Activated CD8-positive, alpha-beta T cell treated with anti-CD3 and anti-CD28 coated beads for 36 hours (primary cell): ENCODE measurements around the gene KCP. TPM values are rescaled to one million over a fixed set of nuclear protein-coding genes. Genes with fewer than 3 reads are reported as not detected.

ENCODE experiments used
- ATAC-seq: fragments of 200-7000 bp; cut with Tn5 transposase; one replicate; pipeline ENCODE4 v1.10.0; 2021; ENCODE audit warnings: mild to moderate bottlenecking, moderate library complexity
- CTCF ChIA-PET: fragments of 350-600 bp; sonication (Branson Sonifier 250); formaldehyde crosslinking; loops from one replicate; lab custom pipeline; 2021; ENCODE audit warnings: antibody characterized with exemption; lab: Charles Lee
- POLR2A ChIA-PET: fragments of 350-600 bp; sonication (Branson Sonifier 250); formaldehyde crosslinking; loops from one replicate; lab custom pipeline; 2021; ENCODE audit warnings: antibody characterized with exemption; lab: Charles Lee
- DNase-seq: peaks from one replicate; pipeline ENCODE4 v3.0.0-alpha.2; 2020
- H3K27ac Mint-ChIP-seq: one replicate; pipeline ENCODE4 v1.8.0; 2021; ENCODE audit warnings: mild to moderate bottlenecking, mixed read lengths
- H3K27me3 Mint-ChIP-seq: one replicate; pipeline ENCODE4 v1.8.0; 2021; ENCODE audit warnings: mixed read lengths
- H3K36me3 Mint-ChIP-seq: one replicate; pipeline ENCODE4 v1.8.0; 2021; ENCODE audit warnings: low read depth, mixed read lengths
- H3K4me1 Mint-ChIP-seq: one replicate; pipeline ENCODE4 v1.8.0; 2021; ENCODE audit warnings: low read depth, mixed read lengths
- H3K4me3 Mint-ChIP-seq: one replicate; pipeline ENCODE4 v1.8.0; 2021; ENCODE audit warnings: mild to moderate bottlenecking, moderate library complexity, mixed read lengths
- H3K9me3 Mint-ChIP-seq: one replicate; pipeline ENCODE4 v1.8.0; 2021; ENCODE audit warnings: mixed read lengths
- CTCF ChIP-seq: fragments of 200-600 bp; IDR thresholded peaks from one replicate; pipeline ENCODE4 v1.8.0; 2022; ENCODE audit warnings: antibody characterized with exemption, mild to moderate bottlenecking
- intact Hi-C: fragments of 100-400 bp; cut with micrococcal nuclease; formaldehyde crosslinking; loops from one replicate; pipeline ENCODE4 v1.10.0; 2022
- total RNA-seq, 2 experiments: library from RNA; stranded (reverse); gene quantifications; one replicate each; pipeline ENCODE4 v1.2.3, GENCODE V29; 2021

The KCP gene
- total RNA-seq, 2 experiments from 2014 or later, result not detected

GRCh38 chr7:128921866-128922440 is 11.4 kb upstream of the KCP start:
- ChIA-PET POLR2A (interaction anchor here (1.4 kb wide), 1 partner anchor 169 kb away, joined by 4 read pairs; no protein-coding TSS in a partner anchor), CTCF (interaction anchor here (2.5 kb wide), 1 partner anchor 242 kb away, joined by 6 read pairs; no protein-coding TSS in a partner anchor)
- Mint-ChIP-seq H3K4me1 (no peaks in the 10 kb centered on the region), H3K9me3 (no peaks in the 10 kb centered on the region), H3K27me3 (peaks cover 3% of the 10 kb centered on the region), H3K36me3 (no peaks in the 10 kb centered on the region), H3K4me3 (no peak overlapping the region), H3K27ac (no peak overlapping the region)
- DNase-seq, result no peak
- no peak for ATAC-seq
- no peak for TF ChIP-seq CTCF
- intact Hi-C loops, result no loop called here

GRCh38 chr7:128920913-128921582 is 10.5 kb upstream of the KCP start:
- intact Hi-C loops, result no loop called here
- no peak for TF ChIP-seq CTCF
- no peak overlapping the region for H3K27ac Mint-ChIP-seq
- DNase-seq (no peak), ATAC-seq (no peak)
- H3K4me1 Mint-ChIP-seq, result no peaks in the 10 kb centered on the region
- H3K27me3 Mint-ChIP-seq, result peaks cover 9% of the 10 kb centered on the region
- H3K9me3 Mint-ChIP-seq, result no peaks in the 10 kb centered on the region
- POLR2A ChIA-PET, result no interaction called here
- no peak overlapping the region for H3K4me3 Mint-ChIP-seq
- no peaks in the 10 kb centered on the region for H3K36me3 Mint-ChIP-seq
- CTCF ChIA-PET, result interaction anchor here (0.7 to 1.7 kb wide), 2 partner anchors 27 to 37 kb away, joined by 3 to 4 read pairs; no protein-coding TSS in a partner anchor

GRCh38 chr7:128919881-128920799 is 9.6 kb upstream of the KCP start:
- H3K9me3 Mint-ChIP-seq, result no peaks in the 10 kb centered on the region
- no peaks in the 10 kb centered on the region for H3K36me3 Mint-ChIP-seq
- no peak overlapping the region for H3K4me3 Mint-ChIP-seq
- H3K4me1 Mint-ChIP-seq, result peaks cover 4% of the 10 kb centered on the region
- CTCF ChIA-PET, result interaction anchor here (0.7 to 1.7 kb wide), 2 partner anchors 28 to 36 kb away, joined by 3 to 4 read pairs; no protein-coding TSS in a partner anchor
- DNase-seq (no peak), ATAC-seq (no peak)
- H3K27me3 Mint-ChIP-seq, result peaks cover 14% of the 10 kb centered on the region
- POLR2A ChIA-PET, result interaction anchor here (0.6 kb wide), 2 partner anchors 161 to 256 kb away, joined by 3 read pairs; no protein-coding TSS in a partner anchor
- intact Hi-C loops, result no loop called here
- H3K27ac Mint-ChIP-seq, result no peak overlapping the region
- no peak for TF ChIP-seq CTCF

GRCh38 chr7:128919241-128919640 is 8.7 kb upstream of the KCP start:
- ChIA-PET POLR2A (no interaction called here), CTCF (no interaction called here)
- peaks cover 17% of the 10 kb centered on the region for H3K27me3 Mint-ChIP-seq
- TF ChIP-seq CTCF, result no peak
- no peaks in the 10 kb centered on the region for H3K9me3 Mint-ChIP-seq
- no peaks in the 10 kb centered on the region for H3K36me3 Mint-ChIP-seq
- no peak for DNase-seq
- no peak for ATAC-seq
- peaks cover 5% of the 10 kb centered on the region for H3K4me1 Mint-ChIP-seq
- no peak overlapping the region for H3K4me3 Mint-ChIP-seq
- intact Hi-C loops, result no loop called here
- H3K27ac Mint-ChIP-seq, result no peak overlapping the region
